ENCODE measurements around the gene RAP2B.
"Not testable (repeated sequence)": the region's sequence is repeated elsewhere in the genome, so short reads cannot be mapped to it uniquely, and the experiment has no call there.

The RAP2B gene

GRCh38 chr3:153180860-153181372, 18.9 kb downstream of the RAP2B start:
- no peak for DNase-seq (ENCODE audit: extremely low read depth, low read depth)
- TF ChIP-seq CTCF (IDR thresholded peaks at IDR 0.05; ENCODE audit: low read depth, low read length): no peak

GRCh38 chr3:153182501-153183293, 20.7 kb downstream of the RAP2B start:
- no peak for TF ChIP-seq CTCF (IDR thresholded peaks at IDR 0.05; ENCODE audit: low read depth, low read length)
- DNase-seq (ENCODE audit: extremely low read depth, low read depth): no peak

GRCh38 chr3:153190923-153191322, 28.9 kb downstream of the RAP2B start:
- TF ChIP-seq CTCF (IDR thresholded peaks at IDR 0.05; ENCODE audit: low read depth, low read length): no peak
- DNase-seq (ENCODE audit: extremely low read depth, low read depth): no peak

- no peak for TF ChIP-seq CTCF (IDR thresholded peaks at IDR 0.05; ENCODE audit: low read depth, low read length)
- no peak for DNase-seq (ENCODE audit: extremely low read depth, low read depth)
Observed at GRCh38 chr3:153192327-153192726, 30.3 kb downstream of the RAP2B start.

- DNase-seq (ENCODE audit: extremely low read depth, low read depth): not testable (repeated sequence)
Observed at GRCh38 chr3:153193786-153194476, 31.9 kb downstream of the RAP2B start.

GRCh38 chr3:153195349-153195879, 33.4 kb downstream of the RAP2B start:
- DNase-seq (ENCODE audit: extremely low read depth, low read depth): no peak
- TF ChIP-seq CTCF (IDR thresholded peaks at IDR 0.05; ENCODE audit: low read depth, low read length): no peak

- no peak for DNase-seq (ENCODE audit: extremely low read depth, low read depth)
- TF ChIP-seq CTCF (IDR thresholded peaks at IDR 0.05; ENCODE audit: low read depth, low read length): no peak
Observed at GRCh38 chr3:153209596-153209995, 47.6 kb downstream of the RAP2B start.
